Muscle layer of colon (tissue), 2 donors: ENCODE results near the gene SALL2.

Experiments
- H3K27ac ChIP-seq: one replicate; pipeline ENCODE4 v1.7.0; 2013; ENCODE audit warnings: low read depth, mild to moderate bottlenecking, low read length, moderate library complexity
- H3K27me3 ChIP-seq, 2 donors: one replicate each; pipeline ENCODE4 v1.7.0; 2013; ENCODE audit warnings: low read length in 2 of 2, mild to moderate bottlenecking in 2 of 2; ENCODE audit not compliant: insufficient read depth in 2 of 2, control insufficient read depth in 1 of 2
- H3K36me3 ChIP-seq: one replicate; pipeline ENCODE4 v1.7.0; 2013; ENCODE audit warnings: mild to moderate bottlenecking, low read length; ENCODE audit not compliant: insufficient read depth
- H3K4me1 ChIP-seq: one replicate; pipeline ENCODE4 v1.7.0; 2013; ENCODE audit warnings: mild to moderate bottlenecking, low read length; ENCODE audit not compliant: insufficient read depth
- H3K4me3 ChIP-seq, 2 donors: one replicate each; pipeline ENCODE4 v1.7.0; 2013; ENCODE audit warnings: low read length in 2 of 2, low read depth in 1 of 2, mild to moderate bottlenecking in 1 of 2, moderate library complexity in 1 of 2
- H3K9ac ChIP-seq: one replicate; pipeline ENCODE4 v1.7.0; 2013; ENCODE audit warnings: low read length
- H3K9me3 ChIP-seq: one replicate; pipeline ENCODE4 v1.7.0; 2013; ENCODE audit warnings: mild to moderate bottlenecking, low read length
- donor health status: abdominal sarcoma.
- donor health status: Adenocarcinoma of cecum.

Gene SALL2

GRCh38 chr14:21505012-21505553 is 21.1 kb downstream of the SALL2 start:
- Histone ChIP-seq H3K27me3 (no peaks in the 10 kb centered on the region), H3K4me1 (peaks cover 9% of the 10 kb centered on the region), H3K9me3 (no peaks in the 10 kb centered on the region), H3K36me3 (peaks cover 27% of the 10 kb centered on the region), H3K4me3 (no peak overlapping the region), H3K9ac (no peak overlapping the region), H3K27ac (no peak overlapping the region)

DNA sequence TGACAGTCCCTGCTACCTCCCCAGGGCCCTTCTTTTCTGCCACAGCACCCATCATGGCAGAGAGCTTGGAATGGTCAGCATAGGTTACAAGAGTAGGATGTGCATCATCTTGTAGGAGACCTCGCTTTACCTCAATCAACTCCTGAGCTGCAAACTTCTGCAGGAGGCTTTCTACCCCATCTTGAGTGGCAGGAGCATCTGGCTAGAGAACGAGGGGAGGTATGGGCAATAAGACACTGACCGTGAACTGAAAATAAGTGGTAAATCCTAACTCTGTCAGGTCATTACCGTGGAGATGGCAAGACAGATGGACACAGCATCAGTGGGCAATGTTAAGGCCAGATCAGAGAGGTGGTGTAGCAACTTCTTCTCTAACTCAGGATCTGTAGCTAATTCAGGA is 22.8 kb downstream of the SALL2 start:
- no peaks in the 10 kb centered on the region for H3K9me3 ChIP-seq
- H3K27me3 ChIP-seq = no peaks in the 10 kb centered on the region
- H3K9ac ChIP-seq = no peak overlapping the region
- H3K36me3 ChIP-seq = peaks cover 44% of the 10 kb centered on the region
- no peak overlapping the region for H3K4me3 ChIP-seq
- no peak overlapping the region for H3K27ac ChIP-seq
- no peaks in the 10 kb centered on the region for H3K4me1 ChIP-seq

GRCh38 chr14:21501568-21501967 is 24.6 kb downstream of the SALL2 start:
- Histone ChIP-seq H3K27ac (no peak overlapping the region), H3K9ac (no peak overlapping the region), H3K4me3 (no peak overlapping the region), H3K4me1 (no peaks in the 10 kb centered on the region), H3K27me3 (no peaks in the 10 kb centered on the region), H3K9me3 (no peaks in the 10 kb centered on the region), H3K36me3 (peaks cover 60% of the 10 kb centered on the region)

- no peaks in the 10 kb centered on the region for H3K4me1 ChIP-seq
- no peak overlapping the region for H3K27ac ChIP-seq
- no peaks in the 10 kb centered on the region for H3K9me3 ChIP-seq
- no peak overlapping the region for H3K9ac ChIP-seq
- H3K4me3 ChIP-seq = no peak overlapping the region
- H3K27me3 ChIP-seq = no peaks in the 10 kb centered on the region
- H3K36me3 ChIP-seq = peaks cover 81% of the 10 kb centered on the region
Measured at GRCh38 chr14:21498540-21499526, 27.3 kb downstream of the SALL2 start.

DNA sequence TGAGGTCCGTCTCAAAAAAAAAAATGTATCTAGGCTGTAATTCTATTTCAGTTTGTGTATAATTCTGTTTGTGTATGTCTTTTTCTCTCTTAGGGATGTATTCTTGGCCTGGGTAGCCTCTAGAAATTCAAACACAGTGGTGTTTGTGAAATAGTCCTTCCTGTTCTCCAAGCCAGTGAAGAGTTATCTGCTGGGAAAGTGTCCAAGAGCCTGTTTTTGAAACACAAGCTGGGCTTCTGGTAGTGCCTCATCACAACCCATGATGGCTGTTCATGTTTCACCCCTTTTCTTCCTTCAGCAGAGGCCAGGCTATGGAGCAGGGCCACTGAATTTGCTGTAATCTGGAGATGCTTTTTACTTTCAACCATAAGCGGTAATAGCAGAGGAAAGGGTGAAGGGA is 29.7 kb downstream of the SALL2 start:
- H3K4me3 ChIP-seq = no peak overlapping the region
- H3K4me1 ChIP-seq = no peaks in the 10 kb centered on the region
- no peaks in the 10 kb centered on the region for H3K9me3 ChIP-seq
- H3K36me3 ChIP-seq = peaks cover 79% of the 10 kb centered on the region
- H3K9ac ChIP-seq = no peak overlapping the region
- H3K27ac ChIP-seq = no peak overlapping the region
- H3K27me3 ChIP-seq = no peaks in the 10 kb centered on the region

GRCh38 chr14:21494902-21495762 is 31.0 kb downstream of the SALL2 start:
- H3K4me1 ChIP-seq = no peaks in the 10 kb centered on the region
- H3K27ac ChIP-seq = no peak overlapping the region
- H3K36me3 ChIP-seq = peaks cover 75% of the 10 kb centered on the region
- H3K4me3 ChIP-seq = no peak overlapping the region
- H3K9ac ChIP-seq = no peak overlapping the region
- no peaks in the 10 kb centered on the region for H3K9me3 ChIP-seq
- H3K27me3 ChIP-seq = no peaks in the 10 kb centered on the region

DNA sequence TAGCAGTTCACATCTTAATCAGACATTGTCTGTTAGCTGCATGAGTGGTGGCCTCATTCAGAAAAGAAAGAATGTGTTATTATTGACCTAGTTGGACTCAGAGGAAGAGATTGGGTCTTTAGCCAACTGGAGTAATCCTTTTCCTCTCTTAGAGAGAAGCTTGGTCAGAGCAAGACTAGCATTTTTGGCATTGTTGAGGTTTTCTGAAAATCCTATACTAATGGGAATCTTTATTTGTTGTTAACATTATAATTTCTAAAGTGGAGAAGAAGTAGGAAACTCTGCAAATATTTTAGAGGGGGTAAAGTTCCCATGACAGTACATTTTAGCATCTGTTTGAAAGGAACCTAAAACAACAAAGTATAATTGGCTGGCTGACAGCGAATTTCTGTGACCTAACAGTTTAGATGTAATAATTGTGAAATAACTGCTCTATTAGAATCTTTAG is 39.5 kb downstream of the SALL2 start:
- Histone ChIP-seq H3K4me3 (no peak overlapping the region), H3K27ac (no peak overlapping the region), H3K27me3 (no peaks in the 10 kb centered on the region), H3K9me3 (no peaks in the 10 kb centered on the region), H3K4me1 (no peaks in the 10 kb centered on the region), H3K9ac (no peak overlapping the region), H3K36me3 (peaks cover 39% of the 10 kb centered on the region)

DNA sequence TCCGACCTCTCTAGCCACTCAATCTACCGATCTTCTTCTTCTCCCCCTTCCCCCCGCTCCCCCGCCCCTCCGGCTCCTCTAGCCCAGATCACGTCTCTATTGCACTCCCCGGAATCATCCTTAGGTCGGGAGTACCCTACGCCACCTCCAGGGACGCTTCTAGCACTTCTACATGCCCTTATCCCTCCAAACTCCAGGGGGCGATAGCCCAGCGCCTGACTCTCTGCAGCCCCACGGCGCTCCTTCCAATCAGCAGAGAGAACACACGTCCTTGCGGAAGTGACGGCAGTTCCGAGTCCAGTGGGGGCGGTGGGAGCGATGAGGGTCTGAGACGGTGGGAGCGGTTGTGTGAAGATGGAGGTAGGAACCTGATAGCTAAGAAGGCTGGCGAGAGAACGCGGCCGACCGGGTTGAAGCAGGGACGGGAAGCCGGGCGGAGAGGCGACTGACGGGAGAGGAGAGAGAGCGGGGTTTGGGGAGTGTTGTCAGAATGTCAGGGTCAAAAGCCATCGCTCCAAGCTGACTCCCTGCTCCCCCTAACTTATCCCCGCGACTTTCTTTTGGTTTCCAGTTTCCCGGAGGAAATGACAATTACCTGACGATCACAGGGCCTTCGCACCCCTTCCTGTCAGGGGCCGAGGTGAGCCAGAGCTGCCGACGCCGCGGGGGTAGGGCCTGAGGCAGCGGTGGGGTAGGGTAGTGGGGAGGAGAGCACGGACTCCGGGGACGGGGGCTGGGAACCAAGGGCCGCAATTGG is 49.0 kb downstream of the SALL2 start, which contains the start of the genes RAB2B and TOX4:
Gene RAB2B (minus strand): TSS at position 35 of the 757 bp plus-strand sequence. CDS start 87 bp downstream, outside the sequence.
Gene TOX4 (plus strand): TSS at position 271 of the 757 bp plus-strand sequence. CDS start 84 bp downstream, at position 355.
- peak within 1 kb of the TSS; percentile 79 for H3K27ac ChIP-seq
- peaks cover 20% of the 10 kb centered on the region for H3K4me1 ChIP-seq
- no peaks in the 10 kb centered on the region for H3K27me3 ChIP-seq
- H3K9me3 ChIP-seq = no peaks in the 10 kb centered on the region
- H3K4me3 ChIP-seq = peak within 1 kb of the TSS; percentile 84 to 86
- peaks cover 5% of the 10 kb centered on the region for H3K36me3 ChIP-seq
- peak within 1 kb of the TSS; percentile 98 for H3K9ac ChIP-seq

GRCh38 chr14:21476523-21476924 is 49.6 kb downstream of the SALL2 start:
- peak overlapping the region; percentile 73 for H3K9ac ChIP-seq

DNA sequence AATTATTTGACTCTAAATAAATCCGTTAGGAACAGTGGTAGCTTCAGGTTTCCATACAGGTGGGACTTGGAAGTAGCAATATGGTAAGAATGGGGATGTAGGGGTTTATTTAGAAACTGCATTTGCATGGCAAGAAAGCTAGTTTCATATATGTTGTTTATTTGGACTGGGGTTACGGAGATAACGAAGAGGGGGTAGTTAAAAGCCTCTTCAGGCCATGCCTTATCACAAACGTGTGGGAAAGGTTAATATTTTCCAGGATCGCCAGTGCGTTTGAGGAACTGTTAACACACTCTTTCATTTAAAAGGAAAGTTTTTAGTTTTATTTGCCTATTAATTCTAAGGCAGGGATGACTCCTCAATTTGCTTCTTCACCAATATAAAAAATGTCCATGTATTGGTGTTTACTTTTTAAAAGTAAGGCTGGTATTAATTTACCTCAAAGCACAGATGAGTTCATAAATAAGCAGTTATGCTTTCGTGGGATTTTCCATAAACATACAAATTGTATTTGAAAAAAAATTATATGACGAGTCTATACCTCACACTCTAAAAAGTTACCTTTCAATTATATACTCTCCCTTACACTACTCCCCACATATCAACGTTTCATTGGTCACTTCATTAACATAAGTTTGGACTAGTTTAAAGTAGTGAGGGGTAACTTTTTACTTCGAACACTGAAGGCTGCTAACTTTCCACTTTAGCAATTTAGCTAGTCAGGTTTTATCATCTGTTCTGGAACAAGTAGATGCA is 50.2 kb downstream of the SALL2 start:
- H3K27me3 ChIP-seq = no peaks in the 10 kb centered on the region
- peak overlapping the region; percentile 73 for H3K9ac ChIP-seq
- H3K4me1 ChIP-seq = peaks cover 20% of the 10 kb centered on the region
- no peaks in the 10 kb centered on the region for H3K9me3 ChIP-seq
- H3K36me3 ChIP-seq = no peaks in the 10 kb centered on the region
- H3K4me3 ChIP-seq = peak overlapping the region; percentile 65 to 84
- peak overlapping the region; percentile 79 for H3K27ac ChIP-seq

More at GRCh38 chr14:21476523-21476924, 49.6 kb downstream of the SALL2 start:
- Histone ChIP-seq H3K36me3 (peaks cover 4% of the 10 kb centered on the region), H3K4me3 (peak overlapping the region; percentile 65 to 84), H3K9me3 (no peaks in the 10 kb centered on the region), H3K27me3 (no peaks in the 10 kb centered on the region), H3K27ac (peak overlapping the region; percentile 79), H3K4me1 (peaks cover 20% of the 10 kb centered on the region)
